Measurements from ENCODE around the gene MAML2.

DNA sequence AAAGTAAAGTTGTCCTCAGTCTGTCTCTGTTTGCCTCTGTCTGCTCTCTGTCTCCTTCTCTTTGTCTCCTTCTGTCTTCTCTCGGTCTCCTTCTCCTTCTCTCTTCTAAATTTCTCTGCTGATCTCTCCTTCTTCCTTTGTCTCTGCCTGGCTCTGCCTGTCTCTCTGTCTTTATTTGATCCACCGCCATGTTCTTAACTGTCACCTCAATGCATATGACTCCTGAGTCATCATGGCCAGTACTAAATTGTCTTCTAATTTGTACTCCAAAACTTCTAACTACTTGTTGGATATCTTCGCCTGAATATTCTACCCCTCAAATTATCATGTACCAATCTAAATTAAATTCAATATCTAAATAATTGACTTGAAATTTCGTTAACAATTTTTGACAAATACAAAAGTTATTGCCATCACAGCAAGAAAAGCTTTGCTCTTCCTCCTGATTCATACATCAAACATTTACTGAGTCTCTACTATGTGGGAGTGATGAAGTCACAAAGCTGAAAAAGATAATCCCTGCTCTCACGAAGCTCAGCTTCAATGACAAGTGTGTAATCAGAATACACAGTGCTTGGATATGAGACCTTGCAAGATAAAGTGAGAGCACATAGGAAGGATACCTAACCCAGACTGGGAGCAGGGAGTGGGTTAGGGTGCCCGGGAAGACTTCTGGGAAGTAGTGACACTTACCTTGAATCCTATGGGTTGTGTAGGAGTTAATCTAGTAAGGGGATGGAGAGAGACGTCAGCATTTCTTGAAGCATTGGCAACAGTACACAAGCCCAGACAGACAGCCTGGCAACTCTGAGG lies 193.0 kb downstream of the MAML2 start:
- TF ChIP-seq CTCF (IDR thresholded peaks at IDR 0.05) (no peak), ZFX (IDR thresholded peaks at IDR 0.05; ENCODE audit: borderline replicate concordance) (no peak)

Measured in 22Rv1 (cell line).